GM21786 (cell line): ENCODE measurements around the gene DIAPH2.

ENCODE experiments used
- ATAC-seq: cut with Tn5 transposase; IDR thresholded peaks from one replicate; pipeline ENCODE4 v1.9.1; 2021; ENCODE audit not compliant: unreplicated experiment

DIAPH2 gene

DNA sequence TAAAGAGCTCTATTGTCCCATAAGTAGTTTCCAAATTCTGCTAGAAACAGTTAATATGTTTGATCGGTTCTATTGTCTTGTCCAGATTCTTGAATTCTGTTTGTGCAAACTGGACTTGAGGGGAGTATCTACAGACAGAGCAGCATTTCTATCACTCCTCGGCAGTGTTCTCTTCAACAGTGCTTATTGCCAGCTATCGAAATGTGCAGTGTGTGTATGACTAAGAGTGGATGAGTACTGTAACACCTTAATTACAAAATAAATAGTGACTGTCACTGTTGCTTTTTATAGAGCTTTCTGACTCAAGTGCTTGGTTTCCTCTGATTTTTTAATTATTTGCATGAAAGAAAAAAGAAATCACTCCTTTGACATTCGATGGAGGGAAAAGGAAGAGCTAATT is 473.6 kb downstream of the DIAPH2 start:
- ATAC-seq: no peak

DNA sequence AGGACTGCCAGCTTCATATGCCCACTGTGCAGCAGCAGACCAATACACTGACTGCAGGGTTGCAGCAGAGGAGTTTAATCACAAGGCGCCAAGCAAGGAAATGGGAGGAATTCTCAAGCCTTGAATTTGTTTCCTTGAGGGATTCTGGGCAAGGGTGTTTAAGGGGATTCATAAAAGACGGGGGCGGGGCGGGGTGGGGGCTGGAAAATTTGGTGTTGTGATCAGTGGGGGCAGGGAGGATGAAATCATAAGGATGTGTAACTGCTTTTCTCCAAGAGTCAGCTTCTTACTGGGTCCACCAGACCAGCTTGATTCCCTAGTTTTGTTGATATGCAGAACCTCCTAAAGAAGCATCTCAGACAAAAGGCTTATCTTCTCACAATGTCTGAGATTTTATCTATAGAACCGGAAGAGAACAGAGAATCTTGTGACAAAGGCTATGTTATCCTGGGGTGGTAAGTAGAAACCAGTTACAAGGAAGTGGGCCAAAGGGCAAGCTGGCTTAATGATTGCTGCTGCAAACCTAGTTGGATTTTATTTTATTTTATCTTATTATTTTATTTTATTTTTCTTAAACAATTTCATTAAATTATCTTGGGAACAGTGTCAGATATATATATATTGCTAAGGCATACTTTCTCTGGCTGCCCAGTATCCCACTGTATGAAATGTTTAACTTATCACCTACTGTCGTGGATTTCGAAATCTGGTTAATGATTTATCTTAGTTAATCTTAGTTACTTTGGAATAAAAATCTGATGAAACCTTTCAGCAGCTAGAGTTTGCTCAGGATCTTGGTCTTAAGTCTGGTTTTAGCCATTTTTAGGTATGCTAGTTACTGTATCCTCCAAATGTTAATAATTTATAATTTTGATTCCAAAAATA is 475.5 kb downstream of the DIAPH2 start:
- no peak for ATAC-seq

DNA sequence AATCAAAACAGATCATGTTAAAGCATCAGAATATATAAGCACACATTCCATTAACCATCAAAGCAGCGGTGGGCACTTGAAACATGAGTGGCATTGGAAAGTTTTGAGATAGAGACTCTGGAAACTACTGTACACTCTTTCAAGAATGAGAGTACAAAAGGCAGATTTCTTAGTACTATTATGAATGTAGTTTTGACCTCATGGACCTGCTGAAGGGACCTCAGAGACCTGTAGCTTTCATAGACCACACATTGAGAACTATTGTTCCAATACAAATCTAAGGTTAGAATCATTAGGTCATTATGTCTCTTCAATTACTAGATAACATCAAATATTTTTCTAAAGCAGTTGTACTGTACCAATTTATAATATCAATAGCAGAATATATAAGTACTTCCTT is 482.7 kb downstream of the DIAPH2 start:
- no peak for ATAC-seq

DNA sequence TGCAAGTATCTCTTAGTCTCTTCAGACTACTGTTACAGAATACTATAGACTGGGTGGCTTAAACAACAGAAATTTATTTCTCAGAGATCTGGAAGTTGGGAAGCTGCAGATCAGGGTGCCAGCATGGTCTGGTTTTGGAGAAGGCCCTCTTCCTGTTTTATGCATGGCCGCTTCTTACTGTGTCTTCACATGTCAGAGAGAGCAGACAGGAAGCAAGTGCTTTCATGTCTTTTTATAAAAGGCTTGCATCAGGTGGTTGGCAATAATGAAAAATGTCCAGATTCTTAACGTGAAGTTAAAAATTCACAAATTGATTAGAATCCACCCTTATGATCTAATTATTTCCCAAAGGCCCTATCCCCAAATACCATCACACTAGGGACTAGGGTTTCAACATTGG is 484.0 kb downstream of the DIAPH2 start:
- ATAC-seq: peak; percentile 75

DNA sequence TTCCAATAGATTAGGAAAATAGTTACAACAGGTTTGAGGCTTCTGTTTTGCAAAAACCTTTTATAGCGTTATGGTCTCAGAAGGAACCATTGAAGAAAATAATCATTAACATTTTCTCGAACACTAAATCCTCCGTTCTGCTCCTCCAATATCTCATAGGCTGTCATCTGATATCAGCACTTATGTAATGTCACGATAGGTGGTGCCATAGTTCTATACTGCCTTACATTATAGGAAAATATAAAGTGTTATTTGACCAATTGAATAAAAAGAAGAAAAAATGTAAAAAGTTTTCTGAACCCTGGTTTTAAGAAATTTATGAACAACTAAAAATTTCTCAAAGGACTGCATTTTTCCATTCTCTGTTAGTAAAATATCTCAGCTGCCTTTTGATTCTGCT is 490.5 kb downstream of the DIAPH2 start:
- no peak for ATAC-seq

DNA sequence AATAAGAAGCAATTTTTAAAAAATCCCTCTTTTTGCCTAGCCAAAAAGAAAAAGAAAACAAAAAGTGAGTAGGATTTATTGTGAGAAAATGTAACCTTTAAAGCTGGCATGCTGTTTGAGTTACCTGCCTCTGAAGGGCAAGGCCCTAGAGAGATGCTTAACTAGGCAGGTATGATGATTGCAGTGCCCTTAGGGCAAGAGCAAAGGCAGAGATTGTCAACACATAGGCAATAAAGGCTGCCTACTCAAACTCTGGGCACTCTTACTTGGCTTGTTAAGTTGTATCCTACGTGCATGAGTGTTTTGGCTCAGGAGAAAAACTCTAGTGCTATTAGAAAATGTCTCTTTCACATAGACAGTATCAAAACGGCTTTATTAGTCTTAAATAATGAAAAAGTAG is 505.0 kb downstream of the DIAPH2 start:
- no peak for ATAC-seq

DNA sequence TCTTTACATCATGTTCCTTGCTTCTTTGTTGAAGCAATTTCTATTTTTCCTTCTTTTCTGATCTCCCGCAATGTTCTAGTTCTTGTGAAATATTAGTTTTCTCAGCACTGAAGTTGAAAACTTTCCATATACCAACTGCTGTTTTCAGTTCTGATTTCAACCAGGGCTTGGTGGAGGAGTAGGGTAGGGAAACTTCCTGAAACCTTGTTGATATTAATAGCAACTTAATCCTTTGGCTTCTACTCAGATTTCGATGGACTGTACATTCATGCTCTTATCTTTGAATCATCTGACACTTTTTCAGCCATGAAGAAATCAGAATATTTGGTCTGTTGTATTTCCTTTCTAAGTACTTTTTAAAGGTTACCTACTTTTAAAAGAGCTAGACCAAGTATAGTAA is 514.9 kb downstream of the DIAPH2 start:
- no peak for ATAC-seq

DNA sequence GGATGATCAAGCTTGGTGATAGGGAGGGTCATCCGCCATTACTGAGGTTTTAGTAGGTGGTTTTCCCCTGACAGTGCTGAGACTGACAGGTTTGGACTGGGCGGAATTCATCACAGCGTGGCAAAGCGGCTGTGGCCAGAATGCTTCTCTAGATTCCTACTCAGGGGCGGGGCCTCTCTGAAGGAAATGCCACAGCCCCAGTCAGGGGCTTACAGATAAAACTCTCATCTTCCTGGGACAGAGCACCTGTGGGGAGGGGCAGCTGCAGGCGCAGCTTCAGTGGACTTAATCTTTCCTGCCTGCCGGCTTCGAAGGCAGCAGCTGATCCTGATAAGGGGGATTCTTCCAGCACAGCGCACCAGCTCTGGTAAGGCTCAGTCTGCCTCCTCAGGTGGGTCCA is 515.8 kb downstream of the DIAPH2 start:
- ATAC-seq: no peak

DNA sequence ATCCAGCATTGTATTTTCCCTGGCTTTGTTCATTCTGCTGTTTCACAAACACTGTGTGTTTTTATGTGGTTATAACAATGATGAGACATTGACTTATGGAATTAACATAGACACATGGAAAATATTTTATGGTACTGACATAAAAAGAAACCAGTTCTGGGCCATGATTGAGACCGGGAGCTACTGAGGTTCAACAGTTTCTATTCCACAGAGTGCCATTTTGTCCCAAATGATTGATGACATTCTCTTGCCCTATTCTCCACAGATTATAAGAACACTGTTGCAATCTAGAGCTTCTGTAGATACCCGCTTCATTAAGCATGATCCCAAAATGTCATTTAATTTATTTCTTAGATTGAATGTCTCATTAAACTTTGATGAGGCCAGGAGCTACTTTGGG is 525.9 kb downstream of the DIAPH2 start:
- no peak for ATAC-seq

DNA sequence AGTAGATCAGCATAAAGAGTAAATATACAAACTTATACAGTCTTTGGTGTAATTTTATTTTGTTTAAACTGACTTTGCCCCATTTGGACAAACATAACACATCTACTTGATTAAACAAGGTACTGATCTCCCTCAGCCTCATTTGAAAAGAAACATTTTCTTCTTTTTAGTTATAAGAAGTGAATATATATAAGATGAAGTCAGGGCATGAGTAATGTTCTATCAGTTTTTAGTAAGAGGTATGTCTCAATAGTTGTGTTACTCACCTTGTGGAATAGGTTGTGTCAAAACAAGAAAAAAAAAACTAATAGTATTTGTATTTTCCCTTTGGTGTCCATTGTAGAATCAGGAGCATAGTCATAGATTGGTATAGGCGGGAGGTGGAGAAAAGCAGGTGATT is 526.4 kb downstream of the DIAPH2 start:
- ATAC-seq: no peak

DNA sequence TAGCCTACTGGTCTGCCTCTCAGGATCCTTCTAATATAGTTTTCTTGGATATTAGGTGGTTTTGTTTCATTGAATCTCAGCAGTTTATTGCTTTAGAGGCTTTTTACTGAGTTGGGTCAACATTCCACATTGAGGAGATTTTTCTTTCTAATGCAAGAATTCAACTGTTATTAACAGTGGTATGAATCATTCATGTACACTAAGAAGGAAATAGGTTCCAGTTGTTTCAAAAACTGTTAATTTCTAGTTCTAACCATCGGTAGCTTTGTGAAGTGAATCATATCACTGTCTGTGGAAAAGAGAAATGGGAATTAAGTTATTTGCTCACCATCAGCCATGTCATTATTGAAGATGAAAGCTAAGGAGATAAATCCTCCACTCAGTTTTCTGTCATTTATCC is 530.5 kb downstream of the DIAPH2 start:
- ATAC-seq: no peak

DNA sequence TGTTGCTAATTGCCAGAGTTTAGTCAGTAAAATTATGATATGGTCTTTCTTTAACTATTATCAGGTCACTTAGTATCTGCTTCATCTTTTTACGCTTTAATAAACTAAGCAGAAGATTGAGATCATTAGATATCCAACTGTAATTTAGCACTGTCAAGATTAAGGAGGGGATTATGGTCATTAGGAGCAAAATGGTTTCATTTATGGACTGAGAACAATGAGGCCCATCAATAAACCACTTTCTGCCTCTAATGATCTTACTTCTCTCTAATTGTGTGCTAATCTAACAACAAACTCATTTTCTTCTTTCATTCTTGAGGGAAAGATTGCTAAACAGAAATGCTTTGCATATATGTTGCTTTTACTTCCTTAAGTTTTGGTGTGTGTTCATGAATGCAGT is 539.5 kb downstream of the DIAPH2 start:
- ATAC-seq: no peak

DNA sequence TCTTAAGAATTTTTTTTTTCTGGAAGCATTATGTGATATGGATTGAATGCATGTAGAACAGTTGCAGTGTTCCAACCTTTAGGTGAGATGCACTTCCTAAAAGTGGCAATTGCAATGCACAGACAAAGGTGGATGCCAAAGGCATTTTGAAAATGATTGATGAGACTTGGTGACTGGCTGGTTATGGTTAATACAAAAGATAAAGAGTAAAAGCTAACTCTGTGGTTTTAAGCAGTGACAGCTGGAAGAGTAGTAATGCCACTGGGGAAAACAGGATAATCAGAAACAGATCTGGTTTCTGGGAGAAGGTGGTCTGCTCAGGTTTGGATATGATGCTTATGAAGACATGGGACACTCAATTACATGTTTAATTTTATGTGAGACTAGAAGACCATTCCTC is 544.7 kb downstream of the DIAPH2 start:
- no peak for ATAC-seq

DNA sequence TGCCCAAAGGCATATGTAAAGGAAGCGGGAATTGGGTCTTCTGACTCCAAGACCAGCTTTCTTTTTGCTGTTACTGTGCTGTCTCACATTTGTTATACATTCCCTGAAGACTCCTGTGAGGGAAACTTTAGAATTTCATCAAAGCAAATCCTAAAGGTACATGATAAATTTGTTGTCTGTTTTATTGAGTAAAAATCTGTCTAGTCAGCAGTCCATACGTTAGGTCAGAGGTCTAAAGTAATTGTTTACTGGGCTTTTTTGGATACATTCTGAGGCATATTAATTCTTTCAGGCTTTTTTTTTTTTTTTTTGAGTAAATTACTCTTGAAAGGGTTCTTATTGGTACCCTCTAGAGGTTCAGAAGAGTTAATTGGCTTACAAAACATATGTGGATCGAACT is 546.3 kb downstream of the DIAPH2 start:
- ATAC-seq: no peak

DNA sequence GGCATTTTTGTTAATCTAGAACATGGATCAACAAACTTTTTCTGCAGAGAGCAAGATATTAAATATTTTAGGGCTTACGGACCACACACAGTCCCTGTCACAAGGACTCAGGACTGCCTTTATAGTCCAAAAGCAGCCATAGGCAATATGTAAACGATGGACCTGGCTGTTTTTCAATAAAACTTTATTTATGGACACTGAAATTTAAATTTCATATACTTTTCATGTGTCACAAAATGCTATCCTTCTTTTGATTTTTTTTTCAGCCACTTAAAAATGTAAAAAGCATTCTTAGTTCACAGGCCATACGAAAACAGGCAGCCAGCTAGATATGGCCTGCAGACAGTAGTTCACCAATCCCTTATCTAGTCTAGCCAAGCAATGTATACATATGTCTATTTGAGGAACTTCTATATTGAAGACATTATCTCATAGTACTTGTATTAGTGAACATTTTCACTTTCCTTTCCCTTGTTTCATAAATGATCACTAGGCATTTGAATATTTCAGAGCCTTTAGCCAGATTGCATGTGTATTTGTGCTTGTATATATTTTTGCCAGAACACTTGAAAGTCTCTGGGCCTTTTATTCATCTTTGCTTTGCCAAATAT is 549.9 kb downstream of the DIAPH2 start:
- peak; percentile 100 for ATAC-seq

DNA sequence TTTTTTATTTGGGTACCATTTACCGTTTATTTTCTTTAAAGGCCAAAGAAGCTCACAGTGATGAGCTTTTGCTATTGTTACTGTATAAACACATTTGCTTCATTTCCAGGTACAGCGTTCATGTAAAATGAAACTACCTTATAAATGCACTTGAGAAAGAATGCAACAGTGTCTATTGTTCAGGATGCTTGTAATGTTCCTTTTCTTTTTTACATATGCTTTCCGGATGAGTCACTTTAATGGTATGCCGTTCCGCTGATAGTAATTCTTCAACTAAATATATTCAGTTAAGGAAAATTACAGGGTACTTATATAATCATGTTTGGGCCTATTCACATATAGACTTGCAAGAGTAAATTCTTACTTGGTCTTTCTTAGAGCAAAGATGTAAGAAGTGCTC is 554.0 kb downstream of the DIAPH2 start:
- no peak for ATAC-seq

DNA sequence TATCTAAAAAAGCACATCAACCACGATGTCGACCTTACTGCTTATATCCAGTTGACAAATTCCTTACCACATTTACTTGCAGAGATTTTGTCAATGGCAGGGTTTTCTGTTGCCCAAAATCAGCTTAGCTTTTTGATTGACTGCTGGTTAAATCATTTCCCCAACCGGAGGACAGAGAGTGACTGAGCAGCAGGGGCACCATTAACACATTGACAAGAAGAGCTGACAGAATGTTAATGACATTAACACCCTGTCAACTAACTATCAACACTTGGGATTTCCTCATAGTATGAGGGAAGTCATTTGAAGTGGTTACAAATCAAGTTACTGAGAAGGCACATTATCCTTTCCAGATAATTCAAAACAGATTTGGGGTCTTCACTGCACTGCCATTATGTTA is 567.5 kb downstream of the DIAPH2 start:
- no peak for ATAC-seq

DNA sequence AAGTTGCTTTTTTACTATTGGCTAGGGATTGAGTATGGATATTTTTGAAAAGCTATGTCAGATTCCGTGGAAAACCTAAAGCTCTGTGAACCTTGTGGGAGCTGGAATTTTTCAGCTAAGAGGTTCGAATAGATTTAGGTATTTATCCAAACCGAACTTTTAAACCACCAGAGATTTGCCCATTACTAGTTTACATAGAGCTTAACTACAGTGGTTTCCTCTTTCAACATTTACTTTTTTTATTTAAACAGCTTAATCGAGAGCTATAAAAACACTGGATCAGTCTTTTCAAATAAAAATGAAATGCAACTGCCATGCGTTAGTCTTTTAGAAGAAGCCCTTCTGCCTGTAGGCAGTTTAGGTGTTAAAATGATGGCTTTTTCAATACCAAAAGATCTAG is 576.0 kb downstream of the DIAPH2 start:
- ATAC-seq: no peak

DNA sequence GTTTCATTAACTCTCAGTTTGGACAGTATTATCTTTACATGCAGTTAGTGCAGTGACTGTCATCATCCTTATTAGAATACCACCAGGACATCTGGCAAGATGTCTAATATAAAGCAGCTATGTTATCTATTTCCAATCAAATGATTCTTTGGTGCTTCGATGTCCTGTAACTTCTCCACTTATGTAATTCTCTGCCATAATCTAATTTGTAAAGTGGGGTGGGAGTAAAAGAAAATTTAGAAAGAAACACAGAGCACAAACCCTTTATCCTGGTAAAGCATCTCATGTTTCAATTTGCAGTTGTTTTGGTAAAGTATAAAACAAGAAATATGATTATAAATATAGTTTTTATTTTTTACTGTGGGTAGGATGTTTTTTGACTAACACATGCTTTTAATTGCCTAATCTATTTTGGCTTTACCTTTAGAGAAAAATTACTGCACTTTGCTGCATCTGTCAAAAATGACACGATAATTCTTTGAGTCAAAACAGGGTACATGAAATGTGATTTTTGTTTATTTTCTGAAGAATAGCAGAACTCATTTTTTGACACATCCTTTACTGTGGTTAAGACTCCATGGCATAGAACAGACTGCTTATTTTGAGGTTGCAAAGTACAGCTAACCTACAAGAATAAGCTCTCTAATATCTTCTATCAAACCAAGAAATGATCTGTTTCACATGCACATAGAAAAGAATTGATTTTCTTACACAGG is 581.9 kb downstream of the DIAPH2 start:
- ATAC-seq: no peak

DNA sequence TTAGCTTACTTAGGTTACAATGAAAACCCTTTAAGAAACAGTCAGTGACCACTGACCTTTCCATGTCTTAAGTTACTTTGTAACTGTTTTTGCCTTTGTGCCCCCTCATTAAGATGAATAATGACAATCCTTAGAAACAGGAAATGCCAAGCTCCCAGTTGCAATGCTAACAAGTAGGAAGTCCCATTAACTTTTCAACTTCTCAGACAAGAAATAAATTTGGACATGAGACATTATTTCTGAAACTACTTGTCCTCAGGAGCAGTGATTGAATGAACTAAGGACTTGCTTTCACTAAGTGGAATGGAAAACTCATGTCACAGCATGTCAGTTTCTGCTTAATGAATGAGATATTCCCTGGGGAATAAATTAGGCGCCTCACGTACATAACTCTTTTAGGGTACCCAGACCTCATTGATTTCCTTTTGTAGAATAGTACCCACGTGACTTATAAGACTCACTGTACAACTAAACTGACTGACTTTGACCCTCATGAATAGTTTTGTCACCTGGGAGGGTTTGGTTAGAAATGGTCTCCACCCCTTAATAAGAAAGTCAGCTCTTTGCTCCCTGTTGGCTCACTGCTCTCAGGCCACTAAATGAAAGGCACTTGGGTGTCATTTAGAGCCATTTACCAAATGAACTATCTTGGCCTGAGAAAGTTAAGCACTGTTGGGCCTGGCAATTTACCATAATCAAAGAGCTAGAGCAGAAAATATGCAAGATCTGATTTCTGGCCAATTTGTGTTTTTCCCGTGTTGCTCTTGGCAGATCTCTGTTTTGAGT is 582.9 kb downstream of the DIAPH2 start:
- no peak for ATAC-seq

DNA sequence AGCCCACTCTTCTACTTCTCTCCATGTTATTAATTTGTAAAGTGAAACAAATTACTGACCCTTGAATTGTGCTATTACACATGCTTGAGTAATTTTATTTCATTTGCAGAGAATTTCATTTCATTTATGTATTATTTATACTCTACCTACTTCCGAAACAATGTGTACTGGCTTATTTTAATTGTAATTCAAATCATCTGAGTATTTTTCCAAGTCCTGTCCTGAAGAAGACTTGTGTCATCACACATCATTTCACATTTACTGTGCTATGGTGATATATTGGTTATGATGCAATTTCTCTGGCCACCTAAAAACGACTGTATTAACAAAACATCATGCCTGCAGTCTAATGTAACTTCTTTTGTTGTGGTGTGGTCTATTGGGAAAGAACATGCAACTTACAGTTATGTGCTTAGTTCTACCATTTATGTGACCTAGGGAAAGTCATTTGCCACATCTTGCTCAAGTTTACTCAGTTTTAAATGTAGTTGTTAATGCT is 583.6 kb downstream of the DIAPH2 start:
- no peak for ATAC-seq
